GM23248 (cell line): ENCODE data around the gene CNKSR3. TPM values are rescaled to one million over a fixed set of nuclear protein-coding genes. Genes with fewer than 3 reads are reported as not detected.
A peak's percentile ranks its signal among the peaks of the same experiment; 100 is the strongest.

Experiments used
- DNase-seq: peaks from one replicate; pipeline ENCODE4 v3.0.0-alpha.2; 2015
- H2AFZ ChIP-seq: fragments of 200-600 bp; sonication (generic); 2 replicates; pipeline ENCODE4 v1.6.1; 2016; ENCODE audit warnings: antibody characterized with exemption
- H3F3A ChIP-seq: fragments of 200-600 bp; sonication (generic); 2 replicates; pipeline ENCODE4 v1.6.1; 2016; ENCODE audit warnings: mild to moderate bottlenecking, antibody characterized with exemption, mixed run types; ENCODE audit not compliant: insufficient read depth
- H3K27ac ChIP-seq: fragments of 200-600 bp; sonication (generic); 2 replicates; pipeline ENCODE4 v1.5.1; 2016; ENCODE audit warnings: mild to moderate bottlenecking
- H3K27me3 ChIP-seq: fragments of 200-600 bp; sonication (generic); replicated peaks from 2 replicates; pipeline ENCODE4 v1.6.1; 2016; ENCODE audit warnings: mild to moderate bottlenecking; ENCODE audit not compliant: insufficient read depth
- H3K36me3 ChIP-seq: fragments of 200-600 bp; sonication (generic); 2 replicates; pipeline ENCODE4 v1.6.1; 2016; ENCODE audit warnings: low read depth, mild to moderate bottlenecking
- H3K4me1 ChIP-seq: fragments of 200-600 bp; sonication (generic); 2 replicates; pipeline ENCODE4 v1.6.1; 2016; ENCODE audit warnings: mild to moderate bottlenecking; ENCODE audit not compliant: insufficient read depth
- H3K4me2 ChIP-seq: fragments of 200-600 bp; sonication (generic); one replicate; pipeline ENCODE4 v1.6.1; 2016; ENCODE audit warnings: mild to moderate bottlenecking; ENCODE audit not compliant: unreplicated experiment
- H3K4me3 ChIP-seq: fragments of 200-600 bp; sonication (generic); 2 replicates; pipeline ENCODE4 v1.5.1; 2016; ENCODE audit warnings: mild to moderate bottlenecking
- H3K79me2 ChIP-seq: fragments of 200-600 bp; sonication (generic); 2 replicates; pipeline ENCODE4 v1.6.1; 2016; ENCODE audit warnings: mild to moderate bottlenecking; ENCODE audit not compliant: insufficient read depth
- H3K9ac ChIP-seq: fragments of 200-600 bp; sonication (generic); 2 replicates; pipeline ENCODE4 v1.6.1; 2016; ENCODE audit warnings: mild to moderate bottlenecking
- H3K9me2 ChIP-seq: fragments of 200-600 bp; sonication (generic); 2 replicates; pipeline ENCODE4 v1.6.1; 2016; ENCODE audit warnings: mixed run types, mild to moderate bottlenecking, moderate library complexity; ENCODE audit not compliant: insufficient read depth
- H3K9me3 ChIP-seq: fragments of 200-600 bp; sonication (generic); one replicate; pipeline ENCODE4 v1.6.1; 2017; ENCODE audit warnings: low read depth
- H4K20me1 ChIP-seq: fragments of 200-600 bp; sonication (generic); 2 replicates; pipeline ENCODE4 v1.6.0; 2016; ENCODE audit not compliant: insufficient read depth
- EZH2 ChIP-seq: fragments of 200-600 bp; sonication (generic); IDR thresholded peaks from 2 replicates; pipeline ENCODE4 v1.6.1; 2018; ENCODE audit warnings: antibody characterized with exemption, mild to moderate bottlenecking; ENCODE audit not compliant: insufficient read depth, poor library complexity, severe bottlenecking
- EZH2phosphoT487 ChIP-seq: fragments of 200-600 bp; sonication (generic); IDR thresholded peaks from 2 replicates; pipeline ENCODE4 v1.6.1; 2018; ENCODE audit warnings: antibody characterized with exemption, moderate library complexity, mild to moderate bottlenecking, low read depth; ENCODE audit not compliant: insufficient read depth
- WGBS, 2 experiments: methylation state at CpG; one replicate each; pipeline ENCODE4 v1.1.6; 2015 to 2017; ENCODE audit warnings: low lambda C conversion rate in 2 of 2, low coverage in 1 of 2; ENCODE audit errors: missing lambda C conversion rate in 2 of 2; 5-methylcytosine and 5-hydroxymethylcytosine counted together
- in situ Hi-C: fragments of 300-500 bp; cut with MboI; formaldehyde crosslinking; loops from 2 replicates; pipeline ENCODE4 v1.15.0; 2020
- polyA plus RNA-seq: library from polyadenylated mRNA; unstranded; fragments of >200 nt; fragmentation: Nextera tagmentation; extraction: Ambion mirVana; gene quantifications from 2 replicates; pipeline ENCODE4 v1.2.1, GENCODE V29; 2016
- total RNA-seq: library from RNA; depleted of rRNA; stranded (reverse); fragments of >200 nt; shearing (Covaris generic); gene quantifications from 2 replicates; pipeline ENCODE4 v1.2.3, GENCODE V29; 2014

The CNKSR3 gene
- total and polyA plus RNA-seq, 2 experiments from 2014 or later = 1.7 to 1.9 TPM

- WGBS, 2 experiments = 56 to 62% methylated on average over 5 of the region's 5 CpGs
- H3K4me2 ChIP-seq = no peak overlapping the region
- peaks cover 9% of the 10 kb centered on the region for H3K4me1 ChIP-seq
- in situ Hi-C loops = no loop called here
- H3K79me2 ChIP-seq = 0 out of 2 replicates have a peak, but pooled peaks cover 2% of the 10 kb centered on the region
- H3K4me3 ChIP-seq = no peak overlapping the region
- DNase-seq = no peak
- H3K9ac ChIP-seq = no peak overlapping the region
- peaks cover 7% of the 10 kb centered on the region; the same call in 1 of the 2 replicates for H3F3A ChIP-seq
- no peak overlapping the region for H2AFZ ChIP-seq
- no peaks in the 10 kb centered on the region for H3K9me2 ChIP-seq
- no peak overlapping the region for H3K27ac ChIP-seq
- H3K9me3 ChIP-seq = no peaks in the 10 kb centered on the region
- no peaks in the 10 kb centered on the region for H4K20me1 ChIP-seq
- H3K27me3 ChIP-seq = no peaks in the 10 kb centered on the region
- TF ChIP-seq EZH2 = no peak
- no peak for TF ChIP-seq EZH2phosphoT487
- H3K36me3 ChIP-seq = no peaks in the 10 kb centered on the region
Measured at GRCh38 chr6:154513601-154514320, 3.3 kb upstream of the CNKSR3 start.

GRCh38 chr6:154512201-154512600 lies 1.7 kb upstream of the CNKSR3 start:
- no peak for DNase-seq
- no peaks in the 10 kb centered on the region for H3K36me3 ChIP-seq
- H4K20me1 ChIP-seq = no peaks in the 10 kb centered on the region
- H3K27me3 ChIP-seq = no peaks in the 10 kb centered on the region
- H3F3A ChIP-seq = peaks cover 7% of the 10 kb centered on the region; the same call in 1 of the 2 replicates
- TF ChIP-seq EZH2 (no peak), EZH2phosphoT487 (no peak)
- H3K9ac ChIP-seq = no peak overlapping the region
- H3K79me2 ChIP-seq = peaks cover 16% of the 10 kb centered on the region
- WGBS, 2 experiments = 96 to 100% methylated on average over 1 of the region's 1 CpG
- no peaks in the 10 kb centered on the region for H3K9me3 ChIP-seq
- no peak overlapping the region for H2AFZ ChIP-seq
- H3K4me2 ChIP-seq = no peak overlapping the region
- in situ Hi-C loops = no loop called here
- peaks cover 9% of the 10 kb centered on the region for H3K4me1 ChIP-seq
- H3K9me2 ChIP-seq = no peaks in the 10 kb centered on the region
- no peak overlapping the region for H3K27ac ChIP-seq
- no peak overlapping the region for H3K4me3 ChIP-seq

DNA sequence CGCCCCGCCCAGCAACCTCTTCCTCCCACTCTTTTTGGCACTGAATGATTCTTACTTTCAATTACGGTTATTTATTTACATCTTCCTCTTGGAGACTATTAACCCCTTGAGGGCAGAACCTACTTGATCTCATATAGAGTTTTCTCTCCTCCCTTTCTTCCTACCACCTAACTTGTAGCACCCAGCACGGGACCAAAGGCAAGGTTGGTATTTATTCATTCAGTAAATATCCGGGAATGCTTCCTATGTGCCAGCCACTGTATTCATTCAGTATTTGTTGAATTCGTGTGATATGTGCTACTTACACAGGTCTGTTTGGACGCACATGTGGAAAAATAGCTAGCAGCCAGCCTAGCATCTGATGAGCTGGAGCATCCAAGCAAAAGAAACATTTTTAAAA lies 1.3 kb upstream of the CNKSR3 start:
- no peak overlapping the region for H2AFZ ChIP-seq
- H3K4me2 ChIP-seq = no peak overlapping the region
- TF ChIP-seq EZH2phosphoT487 (no peak), EZH2 (no peak)
- peaks cover 7% of the 10 kb centered on the region; the same call in 1 of the 2 replicates for H3F3A ChIP-seq
- H3K27ac ChIP-seq = no peak overlapping the region
- H3K36me3 ChIP-seq = no peaks in the 10 kb centered on the region
- H3K27me3 ChIP-seq = no peaks in the 10 kb centered on the region
- peaks cover 9% of the 10 kb centered on the region for H3K4me1 ChIP-seq
- no peak overlapping the region for H3K9ac ChIP-seq
- H4K20me1 ChIP-seq = no peaks in the 10 kb centered on the region
- no peaks in the 10 kb centered on the region for H3K9me2 ChIP-seq
- H3K4me3 ChIP-seq = no peak overlapping the region
- in situ Hi-C loops = no loop called here
- H3K79me2 ChIP-seq = peaks cover 20% of the 10 kb centered on the region
- peak; percentile 14 for DNase-seq
- H3K9me3 ChIP-seq = no peaks in the 10 kb centered on the region
- 9 to 20% methylated on average over 5 to 7 of the region's 7 CpGs for WGBS, 2 experiments

DNA sequence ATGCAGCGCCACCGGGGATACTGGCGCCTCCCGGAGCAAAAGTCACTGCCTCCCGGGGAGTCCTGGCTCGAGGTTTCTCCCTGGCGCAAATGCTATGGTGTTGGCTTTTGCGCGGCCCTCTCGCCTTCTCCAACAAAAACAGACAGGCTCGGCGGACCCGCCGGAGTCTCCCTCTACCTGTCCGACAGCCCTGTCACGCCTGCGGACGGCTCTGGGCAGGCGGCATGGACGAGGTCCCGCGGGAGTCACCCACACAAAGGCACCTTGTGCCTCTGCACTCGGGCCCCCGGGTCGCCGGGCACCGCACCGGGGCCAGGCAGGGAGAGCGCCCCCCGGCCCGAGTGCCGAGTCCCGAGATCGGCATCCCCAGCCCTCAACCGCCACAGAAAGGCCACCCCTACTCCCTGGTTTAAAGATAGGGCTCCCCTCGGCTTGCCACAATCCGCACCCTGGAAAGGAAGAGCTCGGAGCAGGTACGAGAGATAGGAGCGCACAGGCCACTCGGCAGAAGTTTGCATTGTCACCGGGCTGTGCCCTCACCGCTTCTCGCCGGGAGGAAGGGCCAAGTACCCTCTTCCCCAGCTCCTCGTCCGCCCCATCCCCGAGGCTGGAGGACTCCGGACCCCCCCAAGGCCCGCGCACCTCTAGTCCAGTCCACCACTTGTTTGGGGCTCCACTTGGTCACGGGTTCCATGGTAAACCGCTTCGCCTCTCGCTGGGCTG lies 903 bp downstream of the CNKSR3 start:
- no peaks in the 10 kb centered on the region for H3K9me3 ChIP-seq
- H2AFZ ChIP-seq = peak overlapping the region; percentile 87
- no peaks in the 10 kb centered on the region for H3K27me3 ChIP-seq
- no peaks in the 10 kb centered on the region for H3K9me2 ChIP-seq
- peak overlapping the region; percentile 84 for H3K27ac ChIP-seq
- peak; percentile 64 for DNase-seq
- H4K20me1 ChIP-seq = no peaks in the 10 kb centered on the region
- 2 to 3% methylated on average over 45 to 55 of the region's 55 CpGs for WGBS, 2 experiments
- H3K9ac ChIP-seq = peak overlapping the region; percentile 79
- in situ Hi-C loops = no loop called here
- no peaks in the 10 kb centered on the region for H3K36me3 ChIP-seq
- peaks cover 9% of the 10 kb centered on the region for H3K4me1 ChIP-seq
- H3K79me2 ChIP-seq = peaks cover 21% of the 10 kb centered on the region
- H3K4me3 ChIP-seq = peak overlapping the region; percentile 85
- peaks cover 7% of the 10 kb centered on the region; the same call in 1 of the 2 replicates for H3F3A ChIP-seq
- peak overlapping the region; percentile 95 for H3K4me2 ChIP-seq
- TF ChIP-seq EZH2 (no peak), EZH2phosphoT487 (no peak)
